DMS 273 treated with DMSO at 0.1 percent for 48 hours (cell line): Measurements from ENCODE around the gene DHX32.
"Not testable (repeated sequence)": the region's sequence is repeated elsewhere in the genome, so short reads cannot be mapped to it uniquely, and the experiment has no call there.

Experiments used
- DNase-seq: peaks from one replicate; lab custom pipeline; 2025; lab: John Stamatoyannopoulos, UW

DHX32 gene, protein sequence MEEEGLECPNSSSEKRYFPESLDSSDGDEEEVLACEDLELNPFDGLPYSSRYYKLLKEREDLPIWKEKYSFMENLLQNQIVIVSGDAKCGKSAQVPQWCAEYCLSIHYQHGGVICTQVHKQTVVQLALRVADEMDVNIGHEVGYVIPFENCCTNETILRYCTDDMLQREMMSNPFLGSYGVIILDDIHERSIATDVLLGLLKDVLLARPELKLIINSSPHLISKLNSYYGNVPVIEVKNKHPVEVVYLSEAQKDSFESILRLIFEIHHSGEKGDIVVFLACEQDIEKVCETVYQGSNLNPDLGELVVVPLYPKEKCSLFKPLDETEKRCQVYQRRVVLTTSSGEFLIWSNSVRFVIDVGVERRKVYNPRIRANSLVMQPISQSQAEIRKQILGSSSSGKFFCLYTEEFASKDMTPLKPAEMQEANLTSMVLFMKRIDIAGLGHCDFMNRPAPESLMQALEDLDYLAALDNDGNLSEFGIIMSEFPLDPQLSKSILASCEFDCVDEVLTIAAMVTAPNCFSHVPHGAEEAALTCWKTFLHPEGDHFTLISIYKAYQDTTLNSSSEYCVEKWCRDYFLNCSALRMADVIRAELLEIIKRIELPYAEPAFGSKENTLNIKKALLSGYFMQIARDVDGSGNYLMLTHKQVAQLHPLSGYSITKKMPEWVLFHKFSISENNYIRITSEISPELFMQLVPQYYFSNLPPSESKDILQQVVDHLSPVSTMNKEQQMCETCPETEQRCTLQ

GRCh38 chr10:125881192-125881591, at the start of gene DHX32:
DHX32 (minus strand) TSS chr10:125881292; CDS start chr10:125880824, 468 bp downstream.
- no peak for DNase-seq

DNA sequence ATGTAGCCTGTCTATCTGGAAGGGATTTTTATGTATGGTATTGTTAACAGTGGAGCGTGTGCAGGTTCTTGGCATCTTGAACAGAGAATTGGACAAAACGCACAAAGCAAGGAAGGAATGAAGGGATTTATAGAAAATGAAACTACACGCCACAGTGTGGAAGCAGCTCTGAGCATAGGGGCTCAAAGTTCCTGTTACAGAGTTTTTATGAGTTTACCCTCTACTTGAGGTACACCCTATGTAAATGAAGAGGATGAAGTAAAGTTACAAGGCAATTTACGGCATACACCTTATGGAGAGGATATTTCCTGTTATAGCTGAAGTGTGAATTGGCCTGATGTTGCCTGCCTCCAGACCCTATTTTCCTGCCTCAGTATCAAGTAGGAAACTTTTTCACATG, 48.5 kb upstream of the DHX32 start:
- DNase-seq: no peak

GRCh38 chr10:125928928-125929585, 48.0 kb upstream of the DHX32 start:
- no peak for DNase-seq

GRCh38 chr10:125927265-125927664, 46.2 kb upstream of the DHX32 start:
- not testable (repeated sequence) for DNase-seq

DNA sequence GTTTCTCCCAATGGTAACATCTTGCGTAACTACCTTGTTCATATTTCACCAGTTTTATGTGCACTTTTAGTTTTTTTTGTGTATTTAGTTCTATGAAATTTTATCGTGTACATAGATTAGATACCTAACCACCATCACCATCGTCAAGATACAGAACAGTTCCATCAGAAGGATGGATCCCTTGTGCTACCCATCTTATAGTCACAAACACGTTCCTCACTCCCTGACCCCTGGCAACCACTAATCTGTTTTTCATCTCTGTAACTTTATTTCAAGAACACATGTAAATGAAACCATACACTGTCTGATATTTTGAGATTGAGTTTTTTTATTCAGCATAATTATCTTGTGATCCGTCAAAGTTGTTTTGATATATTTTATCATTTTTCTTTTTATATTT, 45.2 kb upstream of the DHX32 start:
- DNase-seq: no peak

GRCh38 chr10:125925262-125925834, 44.3 kb upstream of the DHX32 start:
- no peak for DNase-seq

- not testable (repeated sequence) for DNase-seq
These were observed 40.7 kb upstream of the DHX32 start for GRCh38 chr10:125921643-125922306.

DNA sequence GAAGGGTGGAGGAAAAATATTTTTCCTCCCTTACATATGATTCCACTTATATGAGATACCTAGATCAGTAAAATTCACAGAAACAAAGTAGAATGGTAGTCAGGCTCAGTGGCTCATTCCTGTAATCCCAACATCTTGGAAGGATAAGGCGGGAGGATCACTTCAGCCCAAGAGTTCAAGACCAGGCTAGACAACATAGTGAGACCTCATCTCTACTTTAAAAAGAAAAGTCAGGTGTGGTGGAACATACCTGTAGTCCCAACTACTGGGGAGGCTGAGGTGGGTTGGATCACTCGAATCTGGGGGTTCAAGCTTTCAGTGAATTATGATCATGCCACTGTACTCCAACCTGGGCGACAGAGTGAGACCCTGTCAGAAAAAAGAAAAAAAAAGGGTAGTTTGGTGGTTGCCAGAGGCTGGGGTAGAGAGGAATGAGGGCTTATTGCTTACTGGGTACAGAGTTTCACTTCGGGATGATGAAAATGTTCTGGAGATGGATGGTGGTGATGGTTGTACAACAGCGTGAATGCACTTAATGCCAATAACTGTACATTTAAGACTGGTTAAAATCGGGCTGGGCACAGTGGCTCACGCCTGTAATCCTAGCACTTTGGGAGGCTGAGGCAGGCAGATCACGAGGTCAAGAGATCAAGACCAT, 36.7 kb upstream of the DHX32 start:
- DNase-seq: not testable (repeated sequence)

DNA sequence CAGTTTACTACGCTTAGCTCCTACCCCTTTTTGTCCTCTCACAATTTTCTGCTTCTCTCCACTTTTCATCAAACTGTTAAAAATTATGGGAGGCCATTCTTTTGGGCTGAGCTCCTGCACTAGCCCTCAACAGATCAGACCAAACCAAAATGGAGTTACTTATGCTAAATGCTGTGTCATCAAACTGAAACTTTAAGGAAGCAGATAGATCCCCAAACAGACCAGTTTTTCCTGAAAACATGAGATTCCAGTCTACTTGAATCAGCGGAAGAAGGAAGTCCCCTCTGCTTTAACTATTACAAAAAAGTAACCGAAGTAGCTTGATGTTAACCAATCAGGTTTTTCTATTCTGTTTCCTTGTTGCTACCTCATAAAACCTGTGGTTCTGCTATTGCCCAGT, 35.9 kb upstream of the DHX32 start:
- DNase-seq: no peak

- peak; percentile 0 for DNase-seq
These were observed 32.2 kb upstream of the DHX32 start for GRCh38 chr10:125913277-125913676.

- DNase-seq: no peak
These were observed 30.9 kb upstream of the DHX32 start for GRCh38 chr10:125911990-125912389.

DNA sequence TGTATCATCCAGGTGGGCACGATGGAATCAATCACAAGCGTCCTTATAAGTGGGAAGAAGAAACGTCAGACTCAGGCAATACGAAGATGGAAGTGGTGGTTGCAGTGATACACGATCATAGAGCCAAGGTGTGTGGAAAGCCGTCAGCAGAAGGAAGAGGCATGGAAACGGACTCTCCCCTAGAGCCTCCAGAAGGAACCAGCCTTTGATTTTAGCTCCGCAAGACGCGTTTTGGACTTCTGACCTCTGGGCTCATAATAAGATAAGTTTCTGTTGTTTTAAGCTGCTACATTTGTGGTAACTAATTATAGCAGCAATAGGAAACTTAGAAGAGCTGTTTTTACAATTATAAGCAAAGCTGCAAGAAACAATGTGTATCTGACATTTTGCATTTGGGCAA, 30.1 kb upstream of the DHX32 start:
- DNase-seq: no peak

- DNase-seq: not testable (repeated sequence)
These were observed 28.4 kb upstream of the DHX32 start for GRCh38 chr10:125909491-125909890.

DNA sequence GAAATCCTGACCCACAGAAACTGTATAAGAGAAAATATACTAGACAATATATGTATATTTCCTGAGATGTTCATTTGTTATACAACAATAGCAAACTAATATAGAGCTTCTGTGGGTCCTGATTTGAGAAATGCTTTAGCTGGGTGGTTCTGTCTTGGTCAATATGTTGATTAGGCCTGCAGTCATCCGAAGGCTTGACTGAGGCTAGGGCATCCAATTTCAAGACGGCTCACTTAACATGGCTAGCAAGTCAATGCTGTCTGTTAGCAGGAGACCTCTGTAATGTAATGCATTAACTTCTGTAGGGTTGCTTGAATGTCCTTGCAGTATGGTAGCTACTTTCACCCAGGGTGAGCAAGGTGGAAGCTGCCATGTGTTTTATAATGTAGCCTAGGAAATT, 27.7 kb upstream of the DHX32 start:
- DNase-seq: not testable (repeated sequence)

DNA sequence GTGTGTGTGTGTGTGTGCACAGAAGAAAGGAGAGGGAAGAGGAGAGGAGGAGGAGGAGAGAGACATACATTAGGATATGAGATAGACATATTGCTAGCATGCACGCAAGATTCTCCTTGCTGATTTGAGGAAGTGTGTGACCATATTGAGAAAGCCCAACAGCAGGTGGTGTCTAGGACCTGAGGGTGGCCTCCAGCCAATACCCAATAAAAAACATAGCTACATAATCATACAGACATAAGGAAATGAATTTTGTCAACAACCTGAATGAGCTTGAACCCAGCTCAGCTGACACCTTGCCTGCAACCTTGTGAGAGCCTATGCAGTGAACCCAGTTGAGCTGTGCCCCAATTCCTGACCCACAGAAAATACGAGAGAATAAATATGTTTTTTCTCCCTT, 26.5 kb upstream of the DHX32 start:
- not testable (repeated sequence) for DNase-seq

DNA sequence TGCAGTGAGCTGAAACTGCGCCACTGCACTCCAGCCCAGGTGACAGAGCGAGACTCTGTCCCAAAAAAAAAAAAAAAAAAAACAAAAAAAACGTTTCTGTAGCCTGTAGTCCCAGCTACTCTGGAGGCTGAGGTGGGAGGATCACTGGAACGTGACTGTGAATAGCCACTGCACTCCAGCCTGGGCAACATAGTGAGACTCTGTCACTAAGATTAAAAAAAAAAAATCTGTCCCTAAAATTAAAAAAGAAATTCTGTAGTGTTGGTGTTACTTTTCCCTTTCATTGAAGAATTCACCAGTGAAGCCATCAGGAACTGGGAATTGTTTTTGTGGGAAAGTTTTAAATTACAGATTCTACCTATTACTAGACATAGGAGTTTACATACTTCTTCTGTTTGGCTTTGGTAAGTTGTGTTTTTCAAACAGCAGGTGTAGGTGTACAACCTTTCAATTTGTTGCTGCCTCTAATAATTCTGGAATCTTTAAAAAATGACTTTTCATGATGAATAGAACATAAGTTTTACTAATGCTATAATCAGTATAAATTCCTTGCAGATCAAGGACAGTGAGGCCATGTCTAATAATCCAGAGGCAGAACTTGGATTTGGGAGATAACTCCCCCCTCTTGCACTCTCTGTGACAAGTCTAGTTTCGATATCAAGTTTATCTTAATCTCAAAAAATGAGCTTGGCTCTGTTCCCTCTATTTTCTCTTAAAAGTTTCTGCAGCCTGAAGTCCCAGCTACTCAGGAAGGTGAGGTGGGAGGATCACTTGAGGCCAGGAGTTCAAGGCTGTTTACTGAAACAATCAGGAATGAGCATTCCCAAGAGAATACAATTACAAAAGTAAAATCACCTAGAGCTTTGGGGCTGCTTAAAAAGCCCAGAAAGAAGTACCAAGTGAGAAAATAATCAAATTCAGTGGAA, 24.2 kb upstream of the DHX32 start:
- not testable (repeated sequence) for DNase-seq

- not testable (repeated sequence) for DNase-seq
These were observed 22.1 kb upstream of the DHX32 start for GRCh38 chr10:125903135-125903640.

DNA sequence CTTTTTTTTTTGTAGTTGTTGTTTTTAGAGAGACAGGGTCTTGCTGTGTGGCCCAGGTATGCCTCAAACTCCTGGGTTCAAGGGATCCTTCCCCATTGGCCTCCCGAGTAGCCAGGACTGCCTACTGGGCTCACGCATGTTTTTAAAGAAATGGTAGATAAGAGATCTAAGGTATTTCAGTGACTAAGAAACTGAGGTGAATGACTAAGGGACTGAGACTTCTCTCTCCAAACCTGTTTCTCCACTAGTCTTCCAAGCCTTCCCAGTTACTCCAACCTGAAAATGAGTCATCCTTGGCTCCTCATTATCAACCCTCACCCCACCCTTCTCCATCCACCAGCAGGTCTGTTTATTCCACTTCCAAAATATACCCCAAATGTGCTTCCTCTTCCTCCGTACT, 19.9 kb upstream of the DHX32 start:
- not testable (repeated sequence) for DNase-seq

- not testable (repeated sequence) for DNase-seq
These were observed 16.2 kb upstream of the DHX32 start for GRCh38 chr10:125897317-125897716.
